Upper lobe of right lung (tissue), 1 donor: Measurements from ENCODE around the gene TEX51. TPM values are rescaled to one million over a fixed set of nuclear protein-coding genes. Genes with fewer than 3 reads are reported as not detected.

Source experiments
- ATAC-seq: fragments of 200-7000 bp; cut with Tn5 transposase; one replicate; pipeline ENCODE4 v1.9.1; 2020; ENCODE audit warnings: mild to moderate bottlenecking, moderate library complexity
- DNase-seq: peaks from one replicate; pipeline ENCODE4 v3.0.0-alpha.2; 2020
- H3K27ac ChIP-seq: fragments of 200-600 bp; one replicate; pipeline ENCODE4 v1.8.0; 2022
- H3K27me3 ChIP-seq: fragments of 200-600 bp; one replicate; pipeline ENCODE4 v1.8.0; 2022; ENCODE audit warnings: mild to moderate bottlenecking
- H3K36me3 ChIP-seq: fragments of 200-600 bp; one replicate; pipeline ENCODE4 v1.8.0; 2022
- H3K4me1 ChIP-seq: fragments of 200-600 bp; one replicate; pipeline ENCODE4 v1.8.0; 2022
- H3K4me3 ChIP-seq: fragments of 200-600 bp; one replicate; pipeline ENCODE4 v1.8.0; 2022; ENCODE audit warnings: mild to moderate bottlenecking
- H3K9me3 ChIP-seq: fragments of 200-600 bp; one replicate; pipeline ENCODE4 v1.8.0; 2022
- CTCF ChIP-seq: fragments of 200-600 bp; IDR thresholded peaks from one replicate; pipeline ENCODE4 v1.8.0; 2022; ENCODE audit warnings: antibody characterized with exemption
- intact Hi-C: fragments of 100-400 bp; cut with DNase I; formaldehyde crosslinking; loops from one replicate; pipeline ENCODE4 v1.11.0; 2022
- long read RNA-seq: library from polyadenylated mRNA; unstranded; transcript quantifications from one replicate; pipeline ENCODE4 v2.0.0, GENCODE V29; 2021
- total RNA-seq: library from RNA; stranded (reverse); fragmentation: NEBNext Ultra II Directional; extraction: Animal tissue kit (Norgen Biotek cat#: 25700); gene quantifications from one replicate; pipeline ENCODE4 v1.2.1, GENCODE V29; 2021
- donor health status: DM: no; HTN: yes; CAD: no; lungs with severe emphysema.

TEX51 gene
- total RNA-seq = not detected
- long read RNA-seq = 0 reads

GRCh38 chr2:126898636-126899035 lies at the start of gene TEX51:
Gene TEX51, plus strand, starts transcription at chr2:126898890. Its CDS starts 29 bp downstream, at chr2:126898919.
- Histone ChIP-seq H3K9me3 (no peaks in the 10 kb centered on the region), H3K36me3 (no peaks in the 10 kb centered on the region), H3K27ac (no peak within 1 kb of the TSS), H3K4me1 (no peaks in the 10 kb centered on the region), H3K27me3 (no peaks in the 10 kb centered on the region), H3K4me3 (no peak within 1 kb of the TSS)
- peak; percentile 38 for DNase-seq
- TF ChIP-seq CTCF = no peak
- intact Hi-C loops = no loop called here
- no peak for ATAC-seq

GRCh38 chr2:126849054-126849453 lies 49.6 kb upstream of the TEX51 start:
- no peaks in the 10 kb centered on the region for H3K4me1 ChIP-seq
- ATAC-seq = no peak
- no peaks in the 10 kb centered on the region for H3K9me3 ChIP-seq
- no peak overlapping the region for H3K27ac ChIP-seq
- TF ChIP-seq CTCF = no peak
- H3K36me3 ChIP-seq = no peaks in the 10 kb centered on the region
- H3K4me3 ChIP-seq = no peak overlapping the region
- no peaks in the 10 kb centered on the region for H3K27me3 ChIP-seq
- no peak for DNase-seq
- intact Hi-C loops = no loop called here

DNA sequence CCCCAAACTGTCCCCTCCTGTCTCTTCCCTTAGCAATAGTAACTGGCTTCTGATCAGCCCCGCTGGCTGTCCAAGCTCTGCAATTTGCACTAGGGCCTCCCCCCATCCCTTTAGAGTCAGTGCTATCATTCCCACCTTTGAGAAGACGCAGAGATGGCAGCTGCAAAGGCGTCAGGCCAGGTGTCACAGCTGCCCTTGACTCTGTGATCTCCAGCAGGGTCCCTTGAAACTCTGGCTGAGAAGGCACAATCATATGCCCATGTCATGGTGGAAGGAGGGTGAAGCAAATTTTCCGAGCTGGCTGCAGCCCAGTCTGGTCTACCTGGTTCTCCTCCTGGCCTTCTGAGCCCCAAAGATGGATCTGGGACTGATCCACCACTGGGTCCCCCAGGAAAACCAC lies 49.2 kb upstream of the TEX51 start:
- no peak for TF ChIP-seq CTCF
- intact Hi-C loops = no loop called here
- Histone ChIP-seq H3K9me3 (no peaks in the 10 kb centered on the region), H3K27ac (no peak overlapping the region), H3K27me3 (no peaks in the 10 kb centered on the region), H3K4me1 (no peaks in the 10 kb centered on the region), H3K4me3 (no peak overlapping the region), H3K36me3 (no peaks in the 10 kb centered on the region)
- no peak for ATAC-seq
- no peak for DNase-seq

DNA sequence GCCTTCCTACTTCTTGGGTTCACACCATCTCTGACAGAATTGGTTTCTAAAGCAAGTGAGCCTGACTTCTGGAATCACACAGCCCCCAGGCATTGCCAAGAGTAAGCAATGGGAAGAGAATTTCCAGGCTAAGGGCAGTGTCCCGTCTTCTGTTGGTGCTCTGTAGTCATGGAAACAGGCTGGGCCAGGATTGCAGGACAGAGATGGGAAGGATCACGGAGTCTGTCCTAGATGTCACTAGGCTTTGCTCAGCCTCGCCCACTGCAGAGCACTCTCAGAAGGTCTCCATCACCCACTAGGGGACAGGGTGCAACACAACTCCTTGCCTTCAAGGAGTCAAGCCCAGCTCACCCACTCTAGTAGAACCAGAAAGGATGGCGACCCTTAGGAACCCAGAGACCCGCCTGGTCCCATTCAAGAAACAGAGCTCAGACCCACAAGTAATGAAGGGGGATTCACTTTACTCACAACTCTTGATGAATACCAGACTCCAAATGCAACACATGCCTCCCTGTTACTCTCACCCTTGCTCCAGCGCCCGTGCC lies 48.6 kb upstream of the TEX51 start:
- H3K27me3 ChIP-seq = no peaks in the 10 kb centered on the region
- H3K4me3 ChIP-seq = no peak overlapping the region
- H3K36me3 ChIP-seq = no peaks in the 10 kb centered on the region
- H3K27ac ChIP-seq = no peak overlapping the region
- intact Hi-C loops = no loop called here
- peak; percentile 18 for ATAC-seq
- no peaks in the 10 kb centered on the region for H3K9me3 ChIP-seq
- no peak for DNase-seq
- H3K4me1 ChIP-seq = no peaks in the 10 kb centered on the region
- TF ChIP-seq CTCF = no peak

- no peaks in the 10 kb centered on the region for H3K36me3 ChIP-seq
- H3K4me1 ChIP-seq = no peaks in the 10 kb centered on the region
- ATAC-seq = no peak
- no peak for DNase-seq
- H3K27ac ChIP-seq = no peak overlapping the region
- H3K4me3 ChIP-seq = no peak overlapping the region
- no peak for TF ChIP-seq CTCF
- H3K9me3 ChIP-seq = no peaks in the 10 kb centered on the region
- no peaks in the 10 kb centered on the region for H3K27me3 ChIP-seq
- intact Hi-C loops = no loop called here
Measured at GRCh38 chr2:126850940-126851339, 47.8 kb upstream of the TEX51 start.

DNA sequence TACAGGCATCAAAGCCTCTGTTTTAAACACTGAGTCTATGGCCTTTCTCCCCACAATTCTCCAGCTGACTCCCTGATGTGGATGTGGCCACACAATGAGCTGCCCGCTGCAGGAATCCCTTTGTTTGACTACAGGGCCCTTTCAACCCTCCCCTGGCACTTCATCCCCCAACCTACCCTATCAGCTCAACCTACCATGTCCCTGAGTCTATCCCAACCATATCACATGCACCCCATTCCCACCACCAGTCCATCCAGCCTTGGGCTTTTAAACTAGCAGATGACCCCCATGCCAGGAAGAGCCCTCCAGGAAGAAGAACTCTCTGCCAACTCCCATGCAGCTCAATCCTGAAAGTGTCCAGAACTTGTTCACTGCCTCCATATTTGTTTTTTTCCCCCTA lies 46.9 kb upstream of the TEX51 start:
- DNase-seq (peak; percentile 3), ATAC-seq (no peak)
- no peak overlapping the region for H3K27ac ChIP-seq
- no peaks in the 10 kb centered on the region for H3K4me1 ChIP-seq
- no peaks in the 10 kb centered on the region for H3K27me3 ChIP-seq
- no peaks in the 10 kb centered on the region for H3K36me3 ChIP-seq
- TF ChIP-seq CTCF = no peak
- H3K9me3 ChIP-seq = no peaks in the 10 kb centered on the region
- H3K4me3 ChIP-seq = no peak overlapping the region
- intact Hi-C loops = no loop called here
